Measurements from ENCODE around the gene GTF2H1. TPM values are rescaled to one million over a fixed set of nuclear protein-coding genes. Genes with fewer than 3 reads are reported as not detected.

The GTF2H1 gene
- total and polyA plus RNA-seq, 9 of the 15 experiments (the other 6 are each of a cell fraction or from before 2014, with no cell fraction given) = 56.9 to 126 (median 92.1) TPM

GRCh38 chr11:18395735-18396504, 73.6 kb downstream of the GTF2H1 start (continued):
- TF ChIP-seq ZBTB12 (CRISPR knock-in tag; IDR thresholded peaks at IDR 0.05) (no peak), PYGO2 (tag; IDR thresholded peaks at IDR 0.05) (no peak), CEBPG (CRISPR knock-in tag; IDR thresholded peaks at IDR 0.05) (peak; percentile 28; the same call in 1 of the 2 replicates), CEBPG (tag; conservative IDR thresholded peaks at IDR 0.05 in 1 of 2, IDR thresholded peaks at IDR 0.05 in 1 of 2) (peak; percentile 25 to 78; a peak in 3 of 4 replicates), ZNF41 (CRISPR knock-in tag; conservative IDR thresholded peaks at IDR 0.05) (no peak), MITF (IDR thresholded peaks at IDR 0.05) (no peak), RBBP5 (IDR thresholded peaks at IDR 0.05; ENCODE audit: borderline replicate concordance, insufficient read depth, low read length, poor library complexity, severe bottlenecking) (no peak), EGR1 (conservative IDR thresholded peaks at IDR 0.05) (peak; percentile 86), TFAP4 (CRISPR knock-in tag; IDR thresholded peaks at IDR 0.05; ENCODE audit: borderline replicate concordance) (peak; percentile 83), ETV5 (CRISPR knock-in tag; IDR thresholded peaks at IDR 0.05; ENCODE audit: low read depth) (peak; percentile 51; the same call in 1 of the 2 replicates), KDM5B (IDR thresholded peaks at IDR 0.05; ENCODE audit: insufficient replicate concordance, low read depth, low read length) (no peak), ZNF449 (CRISPR knock-in tag; IDR thresholded peaks at IDR 0.05) (no peak), HNRNPL (IDR thresholded peaks at IDR 0.05; ENCODE audit: low read depth, low read length) (no peak), ELF2 (CRISPR knock-in tag; IDR thresholded peaks at IDR 0.05) (no peak), FOXA1 (IDR thresholded peaks at IDR 0.05; ENCODE audit: borderline replicate concordance) (no peak), ZNF507 (tag; conservative IDR thresholded peaks at IDR 0.05) (no peak), ZHX1 (conservative IDR thresholded peaks at IDR 0.05; ENCODE audit: low read length) (no peak), KLF16 (IDR thresholded peaks at IDR 0.05) (0 out of 2 replicates have a peak, but pooled peaks have one; percentile 12), SNRNP70 (optimal IDR thresholded peaks at IDR 0.05; ENCODE audit: low read depth, low read length) (no peak), CTBP1 (IDR thresholded peaks at IDR 0.05; ENCODE audit: borderline replicate concordance) (peak; percentile 47; the same call in 1 of the 2 replicates)

Data from K562 (cell line).